C4-2B (cell line): Measurements from ENCODE around the gene KIF4B.

Source experiments
- CTCF ChIP-seq: fragments of 450-650 bp; conservative IDR thresholded peaks from 2 replicates; pipeline ENCODE4 v1.5.1; 2017; ENCODE audit warnings: mild to moderate bottlenecking
- ZFX ChIP-seq: fragments of 450-650 bp; IDR thresholded peaks from 2 replicates; pipeline ENCODE4 v1.6.1; 2017

GRCh38 chr5:155040984-155041653 lies 27.6 kb downstream of the KIF4B start:
- TF ChIP-seq CTCF, result no peak
- no peak for TF ChIP-seq ZFX
